GM23248 (cell line): Measurements from ENCODE around the gene CSNK2B. TPM values are rescaled to one million over a fixed set of nuclear protein-coding genes. Genes with fewer than 3 reads are reported as not detected.

ENCODE experiments used
- DNase-seq: peaks from one replicate; pipeline ENCODE4 v3.0.0-alpha.2; 2015
- H2AFZ ChIP-seq: fragments of 200-600 bp; sonication (generic); 2 replicates; pipeline ENCODE4 v1.6.1; 2016; ENCODE audit warnings: antibody characterized with exemption
- H3F3A ChIP-seq: fragments of 200-600 bp; sonication (generic); 2 replicates; pipeline ENCODE4 v1.6.1; 2016; ENCODE audit warnings: mild to moderate bottlenecking, antibody characterized with exemption, mixed run types; ENCODE audit not compliant: insufficient read depth
- H3K27ac ChIP-seq: fragments of 200-600 bp; sonication (generic); 2 replicates; pipeline ENCODE4 v1.5.1; 2016; ENCODE audit warnings: mild to moderate bottlenecking
- H3K27me3 ChIP-seq: fragments of 200-600 bp; sonication (generic); replicated peaks from 2 replicates; pipeline ENCODE4 v1.6.1; 2016; ENCODE audit warnings: mild to moderate bottlenecking; ENCODE audit not compliant: insufficient read depth
- H3K36me3 ChIP-seq: fragments of 200-600 bp; sonication (generic); 2 replicates; pipeline ENCODE4 v1.6.1; 2016; ENCODE audit warnings: low read depth, mild to moderate bottlenecking
- H3K4me1 ChIP-seq: fragments of 200-600 bp; sonication (generic); 2 replicates; pipeline ENCODE4 v1.6.1; 2016; ENCODE audit warnings: mild to moderate bottlenecking; ENCODE audit not compliant: insufficient read depth
- H3K4me2 ChIP-seq: fragments of 200-600 bp; sonication (generic); one replicate; pipeline ENCODE4 v1.6.1; 2016; ENCODE audit warnings: mild to moderate bottlenecking; ENCODE audit not compliant: unreplicated experiment
- H3K4me3 ChIP-seq: fragments of 200-600 bp; sonication (generic); 2 replicates; pipeline ENCODE4 v1.5.1; 2016; ENCODE audit warnings: mild to moderate bottlenecking
- H3K79me2 ChIP-seq: fragments of 200-600 bp; sonication (generic); 2 replicates; pipeline ENCODE4 v1.6.1; 2016; ENCODE audit warnings: mild to moderate bottlenecking; ENCODE audit not compliant: insufficient read depth
- H3K9ac ChIP-seq: fragments of 200-600 bp; sonication (generic); 2 replicates; pipeline ENCODE4 v1.6.1; 2016; ENCODE audit warnings: mild to moderate bottlenecking
- H3K9me2 ChIP-seq: fragments of 200-600 bp; sonication (generic); 2 replicates; pipeline ENCODE4 v1.6.1; 2016; ENCODE audit warnings: mixed run types, mild to moderate bottlenecking, moderate library complexity; ENCODE audit not compliant: insufficient read depth
- H3K9me3 ChIP-seq: fragments of 200-600 bp; sonication (generic); one replicate; pipeline ENCODE4 v1.6.1; 2017; ENCODE audit warnings: low read depth
- H4K20me1 ChIP-seq: fragments of 200-600 bp; sonication (generic); 2 replicates; pipeline ENCODE4 v1.6.0; 2016; ENCODE audit not compliant: insufficient read depth
- EZH2 ChIP-seq: fragments of 200-600 bp; sonication (generic); IDR thresholded peaks from 2 replicates; pipeline ENCODE4 v1.6.1; 2018; ENCODE audit warnings: antibody characterized with exemption, mild to moderate bottlenecking; ENCODE audit not compliant: insufficient read depth, poor library complexity, severe bottlenecking
- EZH2phosphoT487 ChIP-seq: fragments of 200-600 bp; sonication (generic); IDR thresholded peaks from 2 replicates; pipeline ENCODE4 v1.6.1; 2018; ENCODE audit warnings: antibody characterized with exemption, moderate library complexity, mild to moderate bottlenecking, low read depth; ENCODE audit not compliant: insufficient read depth
- WGBS, 2 experiments: methylation state at CpG; one replicate each; pipeline ENCODE4 v1.1.6; 2015 to 2017; ENCODE audit warnings: low lambda C conversion rate in 2 of 2, low coverage in 1 of 2; ENCODE audit errors: missing lambda C conversion rate in 2 of 2; 5-methylcytosine and 5-hydroxymethylcytosine counted together
- in situ Hi-C: fragments of 300-500 bp; cut with MboI; formaldehyde crosslinking; loops from 2 replicates; pipeline ENCODE4 v1.15.0; 2020
- polyA plus RNA-seq: library from polyadenylated mRNA; unstranded; fragments of >200 nt; fragmentation: Nextera tagmentation; extraction: Ambion mirVana; gene quantifications from 2 replicates; pipeline ENCODE4 v1.2.1, GENCODE V29; 2016
- total RNA-seq: library from RNA; depleted of rRNA; stranded (reverse); fragments of >200 nt; shearing (Covaris generic); gene quantifications from 2 replicates; pipeline ENCODE4 v1.2.3, GENCODE V29; 2014

Gene CSNK2B
- total and polyA plus RNA-seq, 2 experiments from 2014 or later, result 224 to 256 TPM

GRCh38 chr6:31634131-31634530, 31.7 kb upstream of the CSNK2B start:
- WGBS, 2 experiments, result 80 to 89% methylated on average over 3 of the region's 3 CpGs
- Histone ChIP-seq H3K9me2 (no peaks in the 10 kb centered on the region), H3K79me2 (peaks cover 42% of the 10 kb centered on the region), H3F3A (peaks cover 77% of the 10 kb centered on the region), H3K4me3 (no peak overlapping the region), H3K9me3 (no peaks in the 10 kb centered on the region), H3K9ac (peak overlapping the region; percentile 42), H3K4me1 (0 out of 2 replicates have a peak, but pooled peaks cover 3% of the 10 kb centered on the region), H4K20me1 (no peaks in the 10 kb centered on the region), H3K27me3 (no peaks in the 10 kb centered on the region), H2AFZ (no peak overlapping the region), H3K4me2 (no peak overlapping the region), H3K36me3 (peaks cover 78% of the 10 kb centered on the region), H3K27ac (peak overlapping the region; percentile 18; the same call in 1 of the 2 replicates)
- DNase-seq, result peak; percentile 37
- TF ChIP-seq EZH2phosphoT487 (no peak), EZH2 (no peak)
- in situ Hi-C loops, result no loop called here

DNA sequence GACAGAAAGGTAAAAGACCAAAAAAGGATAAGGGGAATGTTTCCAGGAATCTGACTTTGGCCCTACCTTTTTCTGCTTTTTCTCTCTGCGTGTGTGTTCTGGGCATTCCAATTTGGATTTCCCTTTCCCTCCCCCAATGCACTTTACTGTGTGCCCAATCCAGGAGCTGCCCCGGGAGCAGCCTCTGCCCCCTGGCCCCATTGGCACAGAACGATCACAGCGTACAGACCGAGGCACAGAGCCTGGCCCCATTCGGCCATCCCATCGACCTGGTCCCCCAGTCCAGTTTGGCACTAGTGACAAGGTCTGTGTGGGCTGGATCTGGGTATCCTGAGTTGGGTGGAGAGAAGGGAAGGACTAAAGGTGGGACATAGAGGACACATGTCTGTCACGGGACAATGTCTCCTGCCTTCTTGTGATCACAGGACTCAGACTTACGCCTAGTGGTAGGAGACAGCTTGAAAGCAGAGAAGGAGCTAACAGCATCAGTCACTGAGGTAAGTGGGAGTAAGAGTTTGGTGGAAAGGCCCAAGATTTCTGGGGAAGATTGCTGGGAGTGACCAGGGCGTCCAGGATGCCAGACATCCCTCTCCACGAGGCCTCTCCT, 30.8 kb upstream of the CSNK2B start:
- DNase-seq, result no peak
- Histone ChIP-seq H3K4me2 (no peak overlapping the region), H3K9me2 (no peaks in the 10 kb centered on the region), H4K20me1 (no peaks in the 10 kb centered on the region), H3K36me3 (peaks cover 72% of the 10 kb centered on the region), H2AFZ (no peak overlapping the region), H3K79me2 (peaks cover 32% of the 10 kb centered on the region), H3F3A (peaks cover 85% of the 10 kb centered on the region), H3K9me3 (no peaks in the 10 kb centered on the region), H3K9ac (no peak overlapping the region), H3K27ac (no peak overlapping the region), H3K27me3 (no peaks in the 10 kb centered on the region), H3K4me1 (peaks cover 10% of the 10 kb centered on the region), H3K4me3 (no peak overlapping the region)
- TF ChIP-seq EZH2, result no peak
- in situ Hi-C loops, result no loop called here
- WGBS, 2 experiments, result 81 to 83% methylated on average over 11 of the region's 11 CpGs

DNA sequence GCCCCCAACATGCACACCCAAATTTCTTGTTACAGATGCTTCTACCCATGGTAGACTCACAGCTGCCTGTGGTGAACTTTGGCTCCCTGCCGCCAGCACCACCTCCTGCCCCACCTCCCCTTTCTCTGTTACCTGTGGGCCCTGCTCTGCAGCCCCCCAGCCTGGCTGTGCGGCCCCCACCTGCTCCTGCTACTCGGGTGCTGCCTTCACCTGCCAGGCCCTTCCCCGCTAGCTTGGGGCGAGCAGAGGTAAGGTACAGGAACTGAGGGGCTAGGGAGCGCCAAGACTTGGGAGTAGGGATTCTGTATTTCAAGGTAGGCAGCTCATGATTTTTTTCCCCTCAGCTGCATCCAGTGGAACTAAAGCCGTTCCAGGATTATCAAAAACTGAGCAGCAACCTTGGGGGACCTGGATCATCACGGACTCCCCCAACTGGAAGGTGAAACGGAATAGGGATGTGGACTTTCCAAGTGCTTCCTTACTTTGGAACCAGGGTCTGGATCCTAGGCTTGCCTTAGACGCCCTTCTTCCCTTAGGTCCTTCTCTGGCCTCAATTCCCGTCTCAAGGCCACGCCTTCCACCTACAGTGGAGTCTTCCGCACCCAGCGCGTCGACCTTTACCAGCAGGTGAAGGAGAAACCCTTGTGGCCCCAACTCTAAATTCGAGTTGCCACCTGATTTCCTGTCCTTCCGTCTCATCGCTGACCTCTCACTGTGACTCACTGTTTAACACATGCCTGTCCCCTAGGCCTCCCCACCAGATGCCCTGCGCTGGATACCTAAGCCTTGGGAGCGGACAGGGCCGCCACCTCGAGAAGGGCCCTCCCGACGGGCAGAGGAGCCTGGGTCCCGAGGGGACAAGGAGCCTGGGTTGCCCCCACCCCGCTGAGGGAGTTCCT, 28.9 kb upstream of the CSNK2B start:
- Histone ChIP-seq H3K79me2 (peaks cover 15% of the 10 kb centered on the region), H3K9me3 (no peaks in the 10 kb centered on the region), H3K4me1 (peaks cover 12% of the 10 kb centered on the region), H3K27ac (no peak overlapping the region), H3K9me2 (no peaks in the 10 kb centered on the region), H3K36me3 (peaks cover 70% of the 10 kb centered on the region), H4K20me1 (no peaks in the 10 kb centered on the region), H3K9ac (no peak overlapping the region), H3K4me2 (no peak overlapping the region), H3K27me3 (no peaks in the 10 kb centered on the region), H2AFZ (no peak overlapping the region), H3K4me3 (no peak overlapping the region), H3F3A (peaks cover 93% of the 10 kb centered on the region)
- in situ Hi-C loops, result no loop called here
- peak; percentile 27 for DNase-seq
- WGBS, 2 experiments, result 77 to 80% methylated on average over 25 to 27 of the region's 27 CpGs
- TF ChIP-seq EZH2phosphoT487, result no peak
- no peak for TF ChIP-seq EZH2

DNA sequence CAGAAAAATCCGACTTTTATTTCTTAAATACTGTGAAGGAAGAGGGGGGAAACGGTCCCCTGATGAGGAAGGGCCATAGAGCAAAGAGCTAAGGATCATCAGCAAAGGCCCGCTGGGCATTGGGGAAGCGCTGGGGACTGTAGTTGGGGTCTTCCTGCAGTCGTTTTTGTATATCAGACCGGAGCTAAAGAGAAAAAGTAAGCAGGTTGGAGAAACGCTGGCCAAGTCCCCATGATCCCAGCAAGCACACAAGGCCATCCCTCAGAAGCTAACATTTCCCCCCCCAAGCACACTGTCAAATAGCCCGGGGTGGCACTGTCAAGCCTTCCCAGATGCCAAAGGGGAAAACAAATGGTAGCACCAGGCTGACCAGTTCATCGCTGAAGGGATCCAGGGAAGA, 26.8 kb upstream of the CSNK2B start:
- no peak for DNase-seq
- Histone ChIP-seq H2AFZ (no peak overlapping the region), H3K9me2 (no peaks in the 10 kb centered on the region), H3K27me3 (no peaks in the 10 kb centered on the region), H3F3A (peaks cover 72% of the 10 kb centered on the region), H3K9me3 (no peaks in the 10 kb centered on the region), H4K20me1 (no peaks in the 10 kb centered on the region), H3K36me3 (peaks cover 60% of the 10 kb centered on the region), H3K4me1 (peaks cover 12% of the 10 kb centered on the region), H3K79me2 (no peaks in the 10 kb centered on the region; the same call in none of the 2 replicates), H3K4me2 (no peak overlapping the region), H3K9ac (peak overlapping the region; percentile 46), H3K4me3 (no peak overlapping the region), H3K27ac (peak overlapping the region; percentile 84)
- in situ Hi-C loops, result no loop called here
- WGBS, 2 experiments, result 79 to 85% methylated on average over 9 of the region's 9 CpGs
- TF ChIP-seq EZH2, result no peak
- no peak for TF ChIP-seq EZH2phosphoT487
